Measurements from ENCODE around the gene GIPR.
"Not testable (repeated sequence)": the region's sequence is repeated elsewhere in the genome, so short reads cannot be mapped to it uniquely, and the experiment has no call there.

Gene GIPR

DNA sequence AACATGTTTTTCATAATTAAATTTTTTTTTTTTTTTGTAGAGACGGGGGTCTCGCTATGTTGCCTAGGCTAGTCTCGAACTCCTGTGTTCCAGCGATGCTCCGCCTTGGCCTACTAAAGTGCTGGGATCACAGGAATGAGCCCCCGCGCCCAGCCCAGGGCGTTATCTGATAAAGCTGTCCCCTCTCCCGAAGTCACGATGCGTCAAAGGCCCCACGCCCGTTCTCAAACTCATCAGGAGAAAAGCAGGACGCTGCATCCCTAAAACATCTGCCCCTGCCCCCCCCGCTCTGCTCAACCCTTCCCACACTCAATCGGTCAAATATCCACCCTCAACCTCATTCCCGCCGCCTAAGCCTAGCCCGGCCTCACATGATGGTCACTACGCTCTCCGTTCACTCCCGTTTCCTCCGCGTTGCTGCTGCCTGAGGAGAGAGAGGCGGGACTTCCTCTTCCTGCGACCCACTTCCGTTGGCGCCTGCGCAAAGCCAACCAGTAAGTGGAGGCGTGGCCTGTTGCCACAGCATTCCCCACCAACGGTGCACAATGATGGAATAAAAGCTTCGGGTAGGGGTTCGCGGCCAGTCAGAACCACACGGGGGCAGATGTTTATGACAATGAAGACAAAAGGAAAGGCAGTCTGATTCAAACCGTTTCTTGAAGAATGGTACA lies 23.6 kb downstream of the GIPR start, which contains the start of gene SNRPD2:
SNRPD2 (minus strand) TSS at position 438 of the 671 bp plus-strand sequence; CDS start at position 373, 65 bp downstream.
- peak; percentile 87 to 88 for DNase-seq (ENCODE audit: low read depth in 2 of 2)

- peak; percentile 93 for DNase-seq (ENCODE audit: low read depth in 2 of 2)
Observed at GRCh38 chr19:45692187-45693105, 24.4 kb downstream of the GIPR start, which contains the start of gene QPCTL. Gene QPCTL, plus strand, starts transcription at chr19:45692666. Its CDS starts 38 bp downstream, at chr19:45692704.

DNA sequence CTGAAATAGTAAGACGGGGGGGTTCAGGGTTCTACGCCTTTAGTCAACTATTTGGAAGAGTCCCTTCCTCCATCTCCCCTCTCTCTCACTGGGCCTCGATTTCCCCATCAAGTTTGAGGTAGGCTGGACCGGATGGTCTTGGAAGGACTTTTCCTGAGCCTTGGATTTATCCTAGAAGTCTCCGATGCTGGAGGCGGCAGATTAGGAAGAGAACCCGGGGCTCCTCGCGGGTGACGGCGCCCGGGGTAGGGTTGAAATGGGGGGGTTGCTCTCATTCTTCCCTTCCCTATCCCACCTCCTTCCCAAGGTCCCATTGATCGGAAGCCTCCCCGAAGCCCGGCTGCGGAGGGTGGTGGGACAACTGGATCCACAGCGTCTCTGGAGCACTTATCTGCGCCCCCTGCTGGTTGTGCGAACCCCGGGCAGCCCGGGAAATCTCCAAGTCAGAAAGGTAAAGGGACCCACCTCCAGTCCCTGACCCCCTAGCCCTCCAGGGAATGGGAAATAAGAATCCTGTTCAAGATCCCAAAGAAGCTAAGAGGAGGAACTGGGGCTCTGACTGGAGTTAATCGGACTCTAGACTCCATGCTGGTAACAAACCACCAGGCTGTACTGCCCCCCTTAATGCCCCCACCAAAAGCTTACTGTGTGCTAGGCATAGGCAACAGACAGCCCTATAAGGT lies 25.2 kb downstream of the GIPR start:
- DNase-seq (ENCODE audit: low read depth in 2 of 2) = peak; percentile 69 to 78

- no peak for DNase-seq (ENCODE audit: low read depth in 2 of 2)
Observed at GRCh38 chr19:45701676-45702075, 33.7 kb downstream of the GIPR start.

GRCh38 chr19:45705115-45705514 lies 37.1 kb downstream of the GIPR start:
- DNase-seq (ENCODE audit: low read depth in 2 of 2) = no peak

GRCh38 chr19:45705710-45706415 lies 37.8 kb downstream of the GIPR start:
- DNase-seq (ENCODE audit: low read depth in 2 of 2) = no peak

GRCh38 chr19:45710356-45711130 lies 42.5 kb downstream of the GIPR start:
- no peak for DNase-seq (ENCODE audit: low read depth in 2 of 2)

GRCh38 chr19:45711851-45712698 lies 44.1 kb downstream of the GIPR start:
- no peak for DNase-seq (ENCODE audit: low read depth in 2 of 2)

- no peak for DNase-seq (ENCODE audit: low read depth in 2 of 2)
Observed at GRCh38 chr19:45712699-45713067, 44.7 kb downstream of the GIPR start.

DNA sequence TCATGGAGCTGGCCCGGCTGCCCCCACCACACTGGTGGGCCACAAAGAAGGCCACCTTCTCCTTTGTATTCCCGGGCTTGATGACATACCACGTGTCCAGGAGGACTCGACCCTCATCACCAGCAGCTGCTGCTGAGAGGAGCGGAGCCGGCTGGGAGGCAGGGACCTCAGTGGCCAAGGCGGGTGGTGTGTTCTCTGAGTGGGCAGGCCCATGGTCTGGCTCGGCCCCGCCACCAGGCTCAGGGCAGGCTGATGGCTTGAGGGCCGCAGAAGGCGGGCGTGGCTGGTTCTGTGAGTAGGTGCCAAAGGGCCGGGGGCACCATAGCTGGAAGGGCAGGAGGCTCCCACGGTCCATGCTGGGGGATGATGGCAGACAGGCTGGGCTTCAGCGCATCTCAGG lies 45.1 kb downstream of the GIPR start:
- DNase-seq (ENCODE audit: low read depth in 2 of 2) = no peak

DNA sequence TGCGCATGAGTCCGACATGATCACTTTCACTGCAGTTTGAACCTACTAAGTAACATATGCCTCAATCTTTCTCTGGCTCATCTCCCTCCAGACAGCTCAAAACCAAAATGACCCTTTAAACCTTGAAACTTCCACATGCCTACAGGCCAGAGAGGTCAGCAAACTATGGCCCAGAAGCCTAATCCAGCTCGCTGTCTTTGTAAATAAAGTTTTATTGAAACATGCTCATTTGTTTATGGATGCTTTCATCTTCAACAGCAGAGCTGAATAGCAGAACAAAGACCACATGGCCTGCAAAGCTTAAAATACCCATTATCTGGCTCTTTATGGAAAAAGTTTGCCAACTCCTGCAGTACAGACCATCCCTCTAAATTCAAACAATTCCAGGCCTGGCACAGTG lies 47.1 kb downstream of the GIPR start:
- no peak for DNase-seq (ENCODE audit: low read depth in 2 of 2)

- DNase-seq (ENCODE audit: low read depth in 2 of 2) = no peak
Observed at GRCh38 chr19:45716359-45717130, 48.5 kb downstream of the GIPR start.

- DNase-seq (ENCODE audit: low read depth in 2 of 2) = peak; percentile 97
Observed at GRCh38 chr19:45717131-45717982, 49.3 kb downstream of the GIPR start.

- DNase-seq (ENCODE audit: low read depth in 2 of 2) = no peak
Observed at GRCh38 chr19:45717983-45718650, 50.1 kb downstream of the GIPR start.

DNA sequence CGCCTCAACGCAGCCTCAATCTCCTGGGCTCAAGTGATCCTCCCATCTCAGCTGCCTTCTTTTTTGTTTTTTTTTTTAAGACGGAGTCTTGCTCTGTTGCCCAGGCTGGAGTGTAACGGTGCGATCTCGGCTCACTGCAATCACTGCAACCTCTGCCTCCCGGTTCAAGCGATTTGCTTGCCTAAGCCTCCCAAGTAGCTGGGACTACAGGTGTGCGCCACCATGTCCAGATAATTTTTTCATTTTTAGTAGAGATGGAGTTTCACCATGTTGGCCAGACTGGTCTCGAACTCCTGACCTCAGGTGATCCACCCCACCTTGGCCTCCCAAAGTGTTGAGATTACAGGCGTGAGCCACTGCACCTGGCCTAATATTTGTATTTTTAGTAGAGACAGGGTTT lies 52.0 kb downstream of the GIPR start:
- not testable (repeated sequence) for DNase-seq (ENCODE audit: low read depth in 2 of 2)

DNA sequence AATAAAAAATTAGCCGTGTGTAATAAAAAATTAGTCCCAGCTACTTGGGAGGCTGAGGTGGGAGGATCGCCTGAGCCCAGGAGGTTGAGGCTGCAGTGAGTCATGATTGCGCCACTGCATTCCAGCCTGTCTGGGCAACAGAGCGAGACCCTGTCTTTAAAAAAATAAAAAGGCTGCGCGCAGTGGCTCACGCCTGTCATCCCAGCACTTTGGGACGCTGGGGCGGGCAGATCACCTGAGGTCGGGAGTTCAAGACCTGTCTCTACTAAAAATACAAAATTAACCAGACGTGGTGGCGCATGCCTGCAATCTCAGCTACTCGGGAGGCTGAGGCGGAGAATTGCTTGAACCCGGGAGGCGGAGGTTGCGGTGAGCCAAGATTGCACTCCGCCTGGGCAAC lies 60.7 kb downstream of the GIPR start:
- DNase-seq (ENCODE audit: low read depth in 2 of 2) = not testable (repeated sequence)

GRCh38 chr19:45729800-45730290 lies 61.8 kb downstream of the GIPR start:
- no peak for DNase-seq (ENCODE audit: low read depth in 2 of 2)

All from stimulated activated CD8-positive, alpha-beta memory T cell treated with anti-CD3 and anti-CD28 coated beads, Interleukin-2, amount 100 ng/mL, for 48 hours (primary cell).